HepG2 (cell line): Measurements from ENCODE around the gene STK32C. TPM values are rescaled to one million over a fixed set of nuclear protein-coding genes. Genes with fewer than 3 reads are reported as not detected.

Experiments
- CREB3 ChIP-seq: sonication (generic); formaldehyde crosslinking; IDR thresholded peaks from 2 replicates; pipeline ENCODE4 v1.5.0; 2020; ENCODE audit warnings: missing genetic modification reagents
- GATAD2A ChIP-seq: IDR thresholded peaks from 2 replicates; pipeline ENCODE4 v1.6.1; 2016
- GPN1 ChIP-seq: sonication (generic); formaldehyde crosslinking; IDR thresholded peaks from 2 replicates; pipeline ENCODE4 v1.5.1; 2020; ENCODE audit warnings: missing genetic modification reagents, borderline replicate concordance
- KDM3A ChIP-seq: IDR thresholded peaks from 2 replicates; pipeline ENCODE4 v1.6.1; 2018; ENCODE audit warnings: low read depth, missing compliant biosample characterization
- KDM5A ChIP-seq: fragments of 200-600 bp; sonication (generic); IDR thresholded peaks from 2 replicates; pipeline ENCODE4 v1.7.0; 2018; ENCODE audit warnings: antibody characterized with exemption, mild to moderate bottlenecking, low read length, borderline replicate concordance
- MAF1 ChIP-seq: sonication (generic); formaldehyde crosslinking; IDR thresholded peaks from 2 replicates; pipeline ENCODE4 v1.5.0; 2020; ENCODE audit warnings: missing genetic modification reagents, borderline replicate concordance
- NCOA2 ChIP-seq: sonication (generic); formaldehyde crosslinking; IDR thresholded peaks from 2 replicates; pipeline ENCODE4 v1.8.0; 2022; ENCODE audit warnings: inconsistent platforms
- PHF21A ChIP-seq: sonication (generic); formaldehyde crosslinking; IDR thresholded peaks from 2 replicates; pipeline ENCODE4 v1.5.0; 2020; ENCODE audit warnings: mild to moderate bottlenecking, missing genetic modification reagents
- SALL1 ChIP-seq: sonication (generic); formaldehyde crosslinking; IDR thresholded peaks from 2 replicates; pipeline ENCODE4 v1.8.0; 2022; ENCODE audit warnings: mild to moderate bottlenecking, missing genetic modification reagents
- TBL1XR1 ChIP-seq: fragments of 150-350 bp; IDR thresholded peaks from 2 replicates; pipeline ENCODE4 v1.6.1; 2014; ENCODE audit warnings: borderline replicate concordance, low read length; ENCODE audit not compliant: partially characterized antibody
- TFAP4 ChIP-seq: sonication (generic); IDR thresholded peaks from 2 replicates; pipeline ENCODE4 v1.6.1; 2016; ENCODE audit warnings: low read depth, borderline replicate concordance
- ZFX ChIP-seq: sonication (generic); formaldehyde crosslinking; IDR thresholded peaks from 2 replicates; pipeline ENCODE4 v1.4.0; 2020; ENCODE audit warnings: mild to moderate bottlenecking, low read depth, missing genetic modification reagents, moderate library complexity
- ZFY ChIP-seq: sonication (generic); formaldehyde crosslinking; IDR thresholded peaks from 2 replicates; pipeline ENCODE4 v1.4.0; 2020; ENCODE audit warnings: missing genetic modification reagents
- ZGPAT ChIP-seq: IDR thresholded peaks from 2 replicates; pipeline ENCODE4 v1.6.1; 2016; ENCODE audit warnings: mild to moderate bottlenecking
- ZHX1 ChIP-seq: sonication (generic); formaldehyde crosslinking; IDR thresholded peaks from 2 replicates; pipeline ENCODE4 v1.8.1; 2022; ENCODE audit warnings: low read depth, mild to moderate bottlenecking, missing genetic modification reagents
- ZNF296 ChIP-seq: sonication (generic); formaldehyde crosslinking; conservative IDR thresholded peaks from 2 replicates; pipeline ENCODE4 v1.5.0; 2020; ENCODE audit warnings: mild to moderate bottlenecking, missing genetic modification reagents
- ZNF337 ChIP-seq: sonication (generic); formaldehyde crosslinking; IDR thresholded peaks from 2 replicates; pipeline ENCODE4 v1.5.1; 2020; ENCODE audit warnings: missing genetic modification reagents, low read depth, mild to moderate bottlenecking, borderline replicate concordance
- ZNF510 ChIP-seq: sonication (generic); formaldehyde crosslinking; IDR thresholded peaks from 2 replicates; pipeline ENCODE4 v1.4.0; 2020; ENCODE audit warnings: low read depth, mild to moderate bottlenecking, missing genetic modification reagents
- ZNF747 ChIP-seq: sonication (generic); formaldehyde crosslinking; IDR thresholded peaks from 2 replicates; pipeline ENCODE4 v1.8.1; 2023; ENCODE audit warnings: missing genetic modification reagents, mild to moderate bottlenecking, borderline replicate concordance
- ZNF788 ChIP-seq: sonication (generic); formaldehyde crosslinking; IDR thresholded peaks from 2 replicates; pipeline ENCODE4 v1.5.0; 2020; ENCODE audit warnings: mild to moderate bottlenecking, missing genetic modification reagents, borderline replicate concordance
- polyA plus RNA-seq, 8 experiments: library from polyadenylated mRNA; depleted of rRNA in 3 of 8; stranded (reverse) in 7 of 8; unstranded in 1 of 8; fragments of >200 nt; fragmentation: Illumina TruSeq in 4 of 8; extraction: Trizol in 4 of 8; gene quantifications; 2 replicates each; pipeline versions ENCODE4 v1.2.1 to v1.2.3, GENCODE V29; 2011 to 2016; ENCODE audit warnings: low read depth in 4 of 8, missing spikeins in 1 of 8, mixed read lengths in 1 of 8; ENCODE audit not compliant: insufficient read depth in 1 of 8
- total RNA-seq, 5 experiments: library from RNA; depleted of rRNA; stranded (reverse); fragments of >200 nt; fragmentation: Illumina TruSeq; extraction: Trizol; gene quantifications; 2 replicates each; pipeline ENCODE4 v1.2.3, GENCODE V29; 2016; ENCODE audit warnings: low read depth in 1 of 5
- TF ChIP-seq, protein P1 (sequence below): IDR thresholded peaks from 2 replicates; pipeline ENCODE4 v1.6.1; 2012; ENCODE audit warnings: inconsistent platforms
- TF ChIP-seq, protein P2 (sequence below): sonication (generic); formaldehyde crosslinking; IDR thresholded peaks from 2 replicates; pipeline ENCODE4 v1.5.0; 2020; ENCODE audit warnings: missing genetic modification reagents

STK32C gene
- total and polyA plus RNA-seq, 2 of the 13 experiments (the other 11 are each of a cell fraction or from before 2014, with no cell fraction given) = 10.9 to 19.4 TPM

GRCh38 chr10:132183046-132183445 is 124.7 kb downstream of the STK32C start (continued):
- TF ChIP-seq, protein P1, sequence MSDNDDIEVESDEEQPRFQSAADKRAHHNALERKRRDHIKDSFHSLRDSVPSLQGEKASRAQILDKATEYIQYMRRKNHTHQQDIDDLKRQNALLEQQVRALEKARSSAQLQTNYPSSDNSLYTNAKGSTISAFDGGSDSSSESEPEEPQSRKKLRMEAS = no peak
- TF ChIP-seq SALL1 (CRISPR knock-in tag) (peak; percentile 89), MAF1 (no peak), GATAD2A (CRISPR knock-in tag) (peak; percentile 77), ZNF747 (CRISPR knock-in tag) (no peak), ZHX1 (CRISPR knock-in tag) (0 out of 2 replicates have a peak, but pooled peaks have one; percentile 36), TFAP4 (peak; percentile 96), PHF21A (CRISPR knock-in tag) (peak; percentile 82), CREB3 (CRISPR knock-in tag) (no peak), ZFY (CRISPR knock-in tag) (no peak; the same call in 1 of the 2 replicates), ZFX (CRISPR knock-in tag) (peak; percentile 41; the same call in 1 of the 2 replicates), GPN1 (no peak), ZNF510 (no peak), ZGPAT (CRISPR knock-in tag) (peak; percentile 46; the same call in 1 of the 2 replicates), NCOA2 (peak; percentile 46; the same call in 1 of the 2 replicates), KDM5A (no peak), ZNF337 (CRISPR knock-in tag) (no peak), ZNF788 (CRISPR knock-in tag) (peak; percentile 66; the same call in 1 of the 2 replicates), TBL1XR1 (peak; percentile 32), KDM3A (CRISPR knock-in tag) (0 out of 2 replicates have a peak, but pooled peaks have one; percentile 36), ZNF296 (CRISPR knock-in tag) (no peak)
- TF ChIP-seq, protein P2, sequence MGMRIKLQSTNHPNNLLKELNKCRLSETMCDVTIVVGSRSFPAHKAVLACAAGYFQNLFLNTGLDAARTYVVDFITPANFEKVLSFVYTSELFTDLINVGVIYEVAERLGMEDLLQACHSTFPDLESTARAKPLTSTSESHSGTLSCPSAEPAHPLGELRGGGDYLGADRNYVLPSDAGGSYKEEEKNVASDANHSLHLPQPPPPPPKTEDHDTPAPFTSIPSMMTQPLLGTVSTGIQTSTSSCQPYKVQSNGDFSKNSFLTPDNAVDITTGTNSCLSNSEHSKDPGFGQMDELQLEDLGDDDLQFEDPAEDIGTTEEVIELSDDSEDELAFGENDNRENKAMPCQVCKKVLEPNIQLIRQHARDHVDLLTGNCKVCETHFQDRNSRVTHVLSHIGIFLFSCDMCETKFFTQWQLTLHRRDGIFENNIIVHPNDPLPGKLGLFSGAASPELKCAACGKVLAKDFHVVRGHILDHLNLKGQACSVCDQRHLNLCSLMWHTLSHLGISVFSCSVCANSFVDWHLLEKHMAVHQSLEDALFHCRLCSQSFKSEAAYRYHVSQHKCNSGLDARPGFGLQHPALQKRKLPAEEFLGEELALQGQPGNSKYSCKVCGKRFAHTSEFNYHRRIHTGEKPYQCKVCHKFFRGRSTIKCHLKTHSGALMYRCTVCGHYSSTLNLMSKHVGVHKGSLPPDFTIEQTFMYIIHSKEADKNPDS (CRISPR knock-in tag) = no peak
